SK-N-SH treated with all-trans-retinoic acid at 6 μM for 48 hours (cell line): ENCODE data around the gene SLC13A4.

Experiments
- ATAC-seq: fragments of 200-7000 bp; cut with Tn5 transposase; 3 replicates; pipeline ENCODE4 v1.9.1; 2020; ENCODE audit warnings: mild to moderate bottlenecking, moderate library complexity
- ARNTL ChIP-seq: fragments of 450-650 bp; formaldehyde crosslinking; IDR thresholded peaks from 2 replicates; pipeline ENCODE4 v1.5.0; 2020; ENCODE audit warnings: low read depth, mild to moderate bottlenecking, moderate library complexity, borderline replicate concordance
- BACH2 ChIP-seq: fragments of 250-450 bp; sonication (Bioruptor Pico); IDR thresholded peaks from 2 replicates; pipeline ENCODE4 v1.9.0; 2021; ENCODE audit warnings: mild to moderate bottlenecking, borderline replicate concordance
- CSDC2 ChIP-seq: fragments of 250-450 bp; sonication (Bioruptor Pico); IDR thresholded peaks from 2 replicates; pipeline ENCODE4 v1.5.0; 2020; ENCODE audit warnings: mild to moderate bottlenecking, moderate library complexity
- ESRRG ChIP-seq: fragments of 250-450 bp; sonication (Bioruptor Pico); IDR thresholded peaks from 2 replicates; pipeline ENCODE4 v1.6.1; 2021; ENCODE audit warnings: mild to moderate bottlenecking
- ISL1 ChIP-seq: fragments of 250-450 bp; sonication (Bioruptor Pico); IDR thresholded peaks from 2 replicates; pipeline ENCODE4 v2.1.2; 2022; ENCODE audit warnings: mild to moderate bottlenecking, moderate library complexity
- OSR1 ChIP-seq: fragments of 250-450 bp; sonication (Bioruptor Pico); IDR thresholded peaks from 2 replicates; pipeline ENCODE4 v1.8.0; 2022; ENCODE audit warnings: moderate library complexity, mild to moderate bottlenecking, inconsistent platforms
- RARB ChIP-seq: fragments of 250-450 bp; sonication (Bioruptor Pico); IDR thresholded peaks from 2 replicates; pipeline ENCODE4 v1.8.0; 2021; ENCODE audit warnings: mild to moderate bottlenecking, moderate library complexity
- SNAI2 ChIP-seq: fragments of 250-450 bp; sonication (Bioruptor Pico); IDR thresholded peaks from 2 replicates; pipeline ENCODE4 v1.5.0; 2020; ENCODE audit warnings: mild to moderate bottlenecking, moderate library complexity
- TCF4 ChIP-seq: fragments of 250-450 bp; sonication (Bioruptor Pico); IDR thresholded peaks from 2 replicates; pipeline ENCODE4 v1.8.0; 2021; ENCODE audit warnings: mild to moderate bottlenecking, moderate library complexity, borderline replicate concordance
- TOX ChIP-seq: fragments of 250-450 bp; sonication (Bioruptor Pico); IDR thresholded peaks from 2 replicates; pipeline ENCODE4 v1.8.0; 2021; ENCODE audit warnings: mild to moderate bottlenecking, moderate library complexity, borderline replicate concordance
- ZC3H10 ChIP-seq: fragments of 250-450 bp; sonication (Bioruptor Pico); IDR thresholded peaks from 2 replicates; pipeline ENCODE4 v1.5.1; 2021; ENCODE audit warnings: mild to moderate bottlenecking, moderate library complexity
- ZFP3 ChIP-seq: fragments of 250-450 bp; sonication (Bioruptor Pico); IDR thresholded peaks from 2 replicates; pipeline ENCODE4 v1.5.0; 2020; ENCODE audit warnings: mild to moderate bottlenecking, moderate library complexity
- ZFP30 ChIP-seq: fragments of 450-650 bp; formaldehyde crosslinking; IDR thresholded peaks from 2 replicates; pipeline ENCODE4 v1.5.0; 2022; ENCODE audit warnings: mild to moderate bottlenecking, moderate library complexity
- ZNF8 ChIP-seq: fragments of 450-650 bp; formaldehyde crosslinking; IDR thresholded peaks from 2 replicates; pipeline ENCODE4 v1.5.0; 2020; ENCODE audit warnings: mild to moderate bottlenecking, moderate library complexity
- TF ChIP-seq, protein P1 (sequence below): fragments of 250-450 bp; sonication (Bioruptor Pico); IDR thresholded peaks from 2 replicates; pipeline ENCODE4 v1.5.0; 2020; ENCODE audit warnings: mild to moderate bottlenecking, moderate library complexity
- TF ChIP-seq, protein P2 (sequence below): fragments of 250-450 bp; sonication (Bioruptor Pico); IDR thresholded peaks from 2 replicates; pipeline ENCODE4 v1.8.0; 2021; ENCODE audit warnings: low read depth, mild to moderate bottlenecking, moderate library complexity, borderline replicate concordance
- TF ChIP-seq, protein P3 (sequence below): fragments of 250-450 bp; sonication (Bioruptor Pico); IDR thresholded peaks from 2 replicates; pipeline ENCODE4 v1.8.0; 2020; ENCODE audit warnings: mild to moderate bottlenecking, moderate library complexity, borderline replicate concordance
- TF ChIP-seq, protein P4 (sequence below): fragments of 250-450 bp; sonication (Bioruptor Pico); IDR thresholded peaks from 2 replicates; pipeline ENCODE4 v1.5.1; 2021; ENCODE audit warnings: mild to moderate bottlenecking, moderate library complexity

The SLC13A4 gene

DNA sequence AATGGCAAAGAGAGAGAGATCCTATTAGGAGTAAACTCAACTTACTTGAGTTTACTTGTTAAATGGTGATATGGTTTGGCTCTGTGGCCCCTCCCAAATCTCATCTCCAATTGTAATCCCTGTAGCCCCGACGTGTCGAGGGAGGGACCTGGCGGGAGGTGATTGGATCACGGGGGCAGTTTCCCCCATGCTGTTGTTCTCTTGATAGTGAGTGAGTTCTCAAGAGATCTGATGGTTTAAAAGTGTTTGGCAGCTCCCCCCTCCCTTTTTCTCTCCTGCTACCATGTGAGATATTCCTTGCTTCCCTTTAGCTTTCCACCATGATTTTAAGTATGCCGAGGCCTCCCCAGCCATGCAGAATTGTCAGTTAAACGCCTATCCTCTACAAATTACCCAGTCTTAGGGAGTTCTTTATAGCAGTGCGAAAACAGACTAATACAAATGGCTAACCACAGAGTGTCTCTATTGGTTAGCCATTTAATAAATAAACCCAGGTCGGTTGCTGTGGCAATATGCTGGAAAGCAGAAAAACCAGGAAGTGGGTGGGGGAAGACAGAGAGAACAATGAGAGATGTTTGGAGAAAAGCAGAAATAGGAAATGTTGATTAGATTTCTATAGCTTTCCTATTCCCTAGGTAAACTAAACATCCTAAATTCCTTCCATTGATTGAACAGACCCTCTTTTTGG lies 68.7 kb downstream of the SLC13A4 start:
- TF ChIP-seq OSR1 (CRISPR knock-in tag) (no peak), TOX (no peak), ZNF8 (no peak), ZFP3 (CRISPR knock-in tag) (no peak), ZFP30 (CRISPR knock-in tag) (no peak), TCF4 (no peak)
- TF ChIP-seq, protein P1, sequence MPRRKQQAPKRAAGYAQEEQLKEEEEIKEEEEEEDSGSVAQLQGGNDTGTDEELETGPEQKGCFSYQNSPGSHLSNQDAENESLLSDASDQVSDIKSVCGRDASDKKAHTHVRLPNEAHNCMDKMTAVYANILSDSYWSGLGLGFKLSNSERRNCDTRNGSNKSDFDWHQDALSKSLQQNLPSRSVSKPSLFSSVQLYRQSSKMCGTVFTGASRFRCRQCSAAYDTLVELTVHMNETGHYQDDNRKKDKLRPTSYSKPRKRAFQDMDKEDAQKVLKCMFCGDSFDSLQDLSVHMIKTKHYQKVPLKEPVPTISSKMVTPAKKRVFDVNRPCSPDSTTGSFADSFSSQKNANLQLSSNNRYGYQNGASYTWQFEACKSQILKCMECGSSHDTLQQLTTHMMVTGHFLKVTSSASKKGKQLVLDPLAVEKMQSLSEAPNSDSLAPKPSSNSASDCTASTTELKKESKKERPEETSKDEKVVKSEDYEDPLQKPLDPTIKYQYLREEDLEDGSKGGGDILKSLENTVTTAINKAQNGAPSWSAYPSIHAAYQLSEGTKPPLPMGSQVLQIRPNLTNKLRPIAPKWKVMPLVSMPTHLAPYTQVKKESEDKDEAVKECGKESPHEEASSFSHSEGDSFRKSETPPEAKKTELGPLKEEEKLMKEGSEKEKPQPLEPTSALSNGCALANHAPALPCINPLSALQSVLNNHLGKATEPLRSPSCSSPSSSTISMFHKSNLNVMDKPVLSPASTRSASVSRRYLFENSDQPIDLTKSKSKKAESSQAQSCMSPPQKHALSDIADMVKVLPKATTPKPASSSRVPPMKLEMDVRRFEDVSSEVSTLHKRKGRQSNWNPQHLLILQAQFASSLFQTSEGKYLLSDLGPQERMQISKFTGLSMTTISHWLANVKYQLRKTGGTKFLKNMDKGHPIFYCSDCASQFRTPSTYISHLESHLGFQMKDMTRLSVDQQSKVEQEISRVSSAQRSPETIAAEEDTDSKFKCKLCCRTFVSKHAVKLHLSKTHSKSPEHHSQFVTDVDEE (CRISPR knock-in tag), result no peak
- ATAC-seq, result no peak

DNA sequence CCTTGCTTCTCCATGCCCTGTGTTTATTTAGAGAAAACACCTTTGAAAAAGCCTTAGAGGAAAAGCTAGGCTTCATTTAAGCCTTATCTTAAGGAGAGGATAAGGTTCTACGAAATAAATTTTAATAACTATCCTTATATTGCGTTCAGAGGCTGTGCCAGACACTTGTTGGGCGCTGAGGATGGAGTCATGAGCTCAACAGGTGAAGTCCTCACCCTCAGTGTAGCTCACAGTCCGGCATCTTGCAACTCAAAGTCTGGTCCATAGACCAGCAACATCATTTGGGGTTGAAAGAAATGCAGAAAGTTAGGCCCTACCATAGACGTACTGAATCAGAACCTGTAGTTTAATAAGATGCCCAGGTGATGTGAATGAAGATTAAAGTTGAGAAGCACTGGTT lies 69.4 kb downstream of the SLC13A4 start:
- TF ChIP-seq, protein P2, sequence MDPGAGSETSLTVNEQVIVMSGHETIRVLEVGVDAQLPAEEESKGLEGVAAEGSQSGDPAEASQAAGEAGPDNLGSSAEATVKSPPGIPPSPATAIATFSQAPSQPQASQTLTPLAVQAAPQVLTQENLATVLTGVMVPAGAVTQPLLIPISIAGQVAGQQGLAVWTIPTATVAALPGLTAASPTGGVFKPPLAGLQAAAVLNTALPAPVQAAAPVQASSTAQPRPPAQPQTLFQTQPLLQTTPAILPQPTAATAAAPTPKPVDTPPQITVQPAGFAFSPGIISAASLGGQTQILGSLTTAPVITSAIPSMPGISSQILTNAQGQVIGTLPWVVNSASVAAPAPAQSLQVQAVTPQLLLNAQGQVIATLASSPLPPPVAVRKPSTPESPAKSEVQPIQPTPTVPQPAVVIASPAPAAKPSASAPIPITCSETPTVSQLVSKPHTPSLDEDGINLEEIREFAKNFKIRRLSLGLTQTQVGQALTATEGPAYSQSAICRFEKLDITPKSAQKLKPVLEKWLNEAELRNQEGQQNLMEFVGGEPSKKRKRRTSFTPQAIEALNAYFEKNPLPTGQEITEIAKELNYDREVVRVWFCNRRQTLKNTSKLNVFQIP (CRISPR knock-in tag), result no peak
- TF ChIP-seq TOX (no peak), BACH2 (CRISPR knock-in tag) (no peak), ISL1 (CRISPR knock-in tag) (no peak)

DNA sequence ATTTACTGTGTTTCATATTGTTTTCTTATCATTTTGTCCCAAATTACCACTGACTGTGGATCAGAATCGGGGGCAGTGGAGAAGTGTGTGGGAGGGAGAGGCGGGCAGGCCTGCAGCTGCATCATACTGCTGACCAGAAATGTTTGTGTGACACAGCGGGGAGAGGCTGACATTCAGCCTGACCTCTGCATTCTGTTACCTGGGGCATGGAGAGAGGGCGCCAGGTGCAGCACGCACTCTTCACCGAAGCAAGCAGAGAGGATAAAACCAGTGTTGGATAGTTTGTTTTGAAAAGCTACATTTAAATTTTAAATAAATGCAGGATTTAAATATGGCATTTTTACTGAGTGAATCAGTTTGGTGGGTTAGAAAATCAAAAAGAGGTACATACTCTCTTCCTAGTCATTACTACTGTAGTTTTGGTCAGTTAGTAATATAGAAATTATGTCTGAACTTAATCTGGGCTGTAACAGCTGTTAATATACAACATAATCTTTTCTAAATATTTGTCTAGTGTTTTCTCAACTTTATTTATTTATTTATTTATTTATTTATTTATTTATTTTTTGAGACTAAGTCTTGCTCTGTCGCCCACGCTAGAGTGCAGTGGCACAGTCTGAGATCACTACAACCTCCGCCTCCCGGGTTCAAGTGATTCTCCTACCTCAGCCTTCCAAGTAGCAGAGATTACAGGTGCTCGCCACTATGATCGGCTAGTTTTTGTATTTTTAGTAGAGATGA lies 74.5 kb downstream of the SLC13A4 start:
- TF ChIP-seq ZC3H10 (CRISPR knock-in tag), result no peak
- TF ChIP-seq, protein P2 (CRISPR knock-in tag), result no peak
- TF ChIP-seq CSDC2 (CRISPR knock-in tag), result no peak
- no peak for TF ChIP-seq RARB
- TF ChIP-seq TCF4, result no peak
- no peak for TF ChIP-seq ZFP3 (CRISPR knock-in tag)
- TF ChIP-seq TOX, result no peak
- TF ChIP-seq, protein P3, sequence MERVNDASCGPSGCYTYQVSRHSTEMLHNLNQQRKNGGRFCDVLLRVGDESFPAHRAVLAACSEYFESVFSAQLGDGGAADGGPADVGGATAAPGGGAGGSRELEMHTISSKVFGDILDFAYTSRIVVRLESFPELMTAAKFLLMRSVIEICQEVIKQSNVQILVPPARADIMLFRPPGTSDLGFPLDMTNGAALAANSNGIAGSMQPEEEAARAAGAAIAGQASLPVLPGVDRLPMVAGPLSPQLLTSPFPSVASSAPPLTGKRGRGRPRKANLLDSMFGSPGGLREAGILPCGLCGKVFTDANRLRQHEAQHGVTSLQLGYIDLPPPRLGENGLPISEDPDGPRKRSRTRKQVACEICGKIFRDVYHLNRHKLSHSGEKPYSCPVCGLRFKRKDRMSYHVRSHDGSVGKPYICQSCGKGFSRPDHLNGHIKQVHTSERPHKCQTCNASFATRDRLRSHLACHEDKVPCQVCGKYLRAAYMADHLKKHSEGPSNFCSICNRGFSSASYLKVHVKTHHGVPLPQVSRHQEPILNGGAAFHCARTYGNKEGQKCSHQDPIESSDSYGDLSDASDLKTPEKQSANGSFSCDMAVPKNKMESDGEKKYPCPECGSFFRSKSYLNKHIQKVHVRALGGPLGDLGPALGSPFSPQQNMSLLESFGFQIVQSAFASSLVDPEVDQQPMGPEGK, result no peak
- TF ChIP-seq ESRRG (CRISPR knock-in tag), result no peak
- no peak for TF ChIP-seq OSR1 (CRISPR knock-in tag)
- TF ChIP-seq SNAI2 (CRISPR knock-in tag), result no peak
- TF ChIP-seq, protein P4, sequence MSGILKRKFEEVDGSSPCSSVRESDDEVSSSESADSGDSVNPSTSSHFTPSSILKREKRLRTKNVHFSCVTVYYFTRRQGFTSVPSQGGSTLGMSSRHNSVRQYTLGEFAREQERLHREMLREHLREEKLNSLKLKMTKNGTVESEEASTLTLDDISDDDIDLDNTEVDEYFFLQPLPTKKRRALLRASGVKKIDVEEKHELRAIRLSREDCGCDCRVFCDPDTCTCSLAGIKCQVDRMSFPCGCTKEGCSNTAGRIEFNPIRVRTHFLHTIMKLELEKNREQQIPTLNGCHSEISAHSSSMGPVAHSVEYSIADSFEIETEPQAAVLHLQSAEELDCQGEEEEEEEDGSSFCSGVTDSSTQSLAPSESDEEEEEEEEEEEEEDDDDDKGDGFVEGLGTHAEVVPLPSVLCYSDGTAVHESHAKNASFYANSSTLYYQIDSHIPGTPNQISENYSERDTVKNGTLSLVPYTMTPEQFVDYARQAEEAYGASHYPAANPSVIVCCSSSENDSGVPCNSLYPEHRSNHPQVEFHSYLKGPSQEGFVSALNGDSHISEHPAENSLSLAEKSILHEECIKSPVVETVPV (CRISPR knock-in tag), result no peak
- no peak for TF ChIP-seq BACH2 (CRISPR knock-in tag)
- no peak for TF ChIP-seq ARNTL
- TF ChIP-seq, protein P1 (CRISPR knock-in tag), result no peak
- no peak for TF ChIP-seq ZFP30 (CRISPR knock-in tag)
- TF ChIP-seq, all 23 proteins: peak for 0
- ATAC-seq, result no peak

More for the DNA sequence above, 69.4 kb downstream of the SLC13A4 start:
- ATAC-seq, result no peak
